KMS-11 (cell line): ENCODE measurements around the gene CTF1.

ENCODE experiments used
- H2AFZ ChIP-seq: fragments of 200-600 bp; sonication (generic); 2 replicates; pipeline ENCODE4 v1.6.1; 2016; ENCODE audit warnings: antibody characterized with exemption, mixed run types, low read depth
- H3K27ac ChIP-seq: fragments of 200-600 bp; sonication (generic); 2 replicates; pipeline ENCODE4 v1.6.1; 2016; ENCODE audit warnings: mild to moderate bottlenecking, mixed run types
- H3K27me3 ChIP-seq: fragments of 200-600 bp; sonication (generic); 2 replicates; pipeline ENCODE4 v1.6.1; 2017; ENCODE audit warnings: mild to moderate bottlenecking, low read depth, mixed run types, moderate library complexity; ENCODE audit not compliant: insufficient read depth
- H3K36me3 ChIP-seq: fragments of 200-600 bp; sonication (generic); 2 replicates; pipeline ENCODE4 v1.6.1; 2017; ENCODE audit warnings: mild to moderate bottlenecking, mixed run types; ENCODE audit not compliant: insufficient read depth
- H3K4me1 ChIP-seq: fragments of 200-600 bp; sonication (generic); 2 replicates; pipeline ENCODE4 v1.6.1; 2016; ENCODE audit warnings: mild to moderate bottlenecking, low read depth, mixed run types; ENCODE audit not compliant: poor library complexity, severe bottlenecking
- H3K4me2 ChIP-seq: fragments of 200-600 bp; sonication (generic); 2 replicates; pipeline ENCODE4 v1.7.0; 2016; ENCODE audit warnings: mild to moderate bottlenecking, mixed run types
- H3K4me3 ChIP-seq: fragments of 200-600 bp; sonication (generic); IDR thresholded peaks from 2 replicates; pipeline ENCODE4 v1.6.1; 2017; ENCODE audit warnings: low read depth, low read length, mixed read lengths; ENCODE audit not compliant: insufficient read depth
- H3K79me2 ChIP-seq: fragments of 200-600 bp; sonication (generic); 2 replicates; pipeline ENCODE4 v1.6.1; 2016; ENCODE audit warnings: low read depth, mixed run types; ENCODE audit not compliant: insufficient read depth
- H3K9ac ChIP-seq: fragments of 200-600 bp; sonication (generic); 2 replicates; pipeline ENCODE4 v1.6.1; 2016; ENCODE audit warnings: mild to moderate bottlenecking, mixed run types
- H4K20me1 ChIP-seq: fragments of 200-600 bp; sonication (generic); 2 replicates; pipeline ENCODE4 v1.6.1; 2016; ENCODE audit warnings: mild to moderate bottlenecking, mixed run types; ENCODE audit not compliant: insufficient read depth
- CTCF ChIP-seq: fragments of 200-600 bp; sonication (generic); conservative IDR thresholded peaks from 2 replicates; pipeline ENCODE4 v1.6.1; 2017; ENCODE audit warnings: low read depth, mild to moderate bottlenecking, antibody characterized with exemption, low read length, moderate library complexity, mixed read lengths

CTF1 gene

GRCh38 chr16:30907064-30907463 lies 10.7 kb downstream of the CTF1 start:
- Histone ChIP-seq H3K4me1 (peaks cover 11% of the 10 kb centered on the region), H3K79me2 (no peaks in the 10 kb centered on the region), H2AFZ (no peak overlapping the region), H4K20me1 (no peaks in the 10 kb centered on the region), H3K36me3 (no peaks in the 10 kb centered on the region), H3K27me3 (no peaks in the 10 kb centered on the region), H3K4me2 (no peak overlapping the region), H3K9ac (no peak overlapping the region), H3K4me3 (no peak overlapping the region), H3K27ac (no peak overlapping the region)
- TF ChIP-seq CTCF: no peak

GRCh38 chr16:30910427-30911029 lies 14.1 kb downstream of the CTF1 start:
- Histone ChIP-seq H4K20me1 (no peaks in the 10 kb centered on the region), H3K27ac (no peak overlapping the region), H3K36me3 (no peaks in the 10 kb centered on the region), H3K4me1 (no peaks in the 10 kb centered on the region), H2AFZ (no peak overlapping the region), H3K4me3 (no peak overlapping the region), H3K4me2 (no peak overlapping the region), H3K79me2 (no peaks in the 10 kb centered on the region), H3K9ac (no peak overlapping the region), H3K27me3 (no peaks in the 10 kb centered on the region)
- no peak for TF ChIP-seq CTCF

DNA sequence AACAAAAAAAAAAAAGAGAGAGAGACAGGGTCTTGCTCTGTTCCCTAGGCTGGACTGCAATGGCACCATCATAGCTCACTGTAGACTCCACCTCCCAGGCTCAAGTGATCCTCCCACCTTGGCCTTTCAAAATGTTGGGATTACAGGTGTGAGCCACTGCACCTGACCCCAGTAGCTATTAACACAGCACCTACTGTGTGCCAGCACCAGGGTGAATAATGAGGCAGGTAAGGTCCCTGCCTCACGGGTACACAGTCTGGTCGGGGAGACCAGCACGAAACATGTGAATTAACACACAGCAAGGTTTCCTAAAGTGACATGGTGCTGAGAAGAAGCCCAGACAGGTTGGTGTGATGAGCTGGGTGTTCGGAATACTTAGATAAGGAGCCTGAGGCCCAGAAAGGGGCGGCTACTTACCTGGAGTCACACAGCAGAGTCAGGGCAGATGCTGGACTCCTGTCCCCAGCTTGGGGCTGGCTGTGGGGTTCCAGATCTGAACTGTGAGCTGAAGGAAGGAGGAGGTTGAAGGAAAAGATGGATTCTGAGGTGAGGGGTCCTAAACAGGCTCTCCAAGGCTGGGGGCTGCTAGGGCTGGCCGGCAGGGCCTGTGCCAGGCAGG lies 16.5 kb downstream of the CTF1 start:
- no peak overlapping the region for H3K4me2 ChIP-seq
- H3K4me1 ChIP-seq: no peaks in the 10 kb centered on the region
- no peak overlapping the region for H3K27ac ChIP-seq
- H3K79me2 ChIP-seq: no peaks in the 10 kb centered on the region
- no peak overlapping the region for H3K9ac ChIP-seq
- no peak overlapping the region for H2AFZ ChIP-seq
- no peaks in the 10 kb centered on the region for H3K36me3 ChIP-seq
- no peak for TF ChIP-seq CTCF
- H4K20me1 ChIP-seq: no peaks in the 10 kb centered on the region
- no peaks in the 10 kb centered on the region for H3K27me3 ChIP-seq
- no peak overlapping the region for H3K4me3 ChIP-seq

DNA sequence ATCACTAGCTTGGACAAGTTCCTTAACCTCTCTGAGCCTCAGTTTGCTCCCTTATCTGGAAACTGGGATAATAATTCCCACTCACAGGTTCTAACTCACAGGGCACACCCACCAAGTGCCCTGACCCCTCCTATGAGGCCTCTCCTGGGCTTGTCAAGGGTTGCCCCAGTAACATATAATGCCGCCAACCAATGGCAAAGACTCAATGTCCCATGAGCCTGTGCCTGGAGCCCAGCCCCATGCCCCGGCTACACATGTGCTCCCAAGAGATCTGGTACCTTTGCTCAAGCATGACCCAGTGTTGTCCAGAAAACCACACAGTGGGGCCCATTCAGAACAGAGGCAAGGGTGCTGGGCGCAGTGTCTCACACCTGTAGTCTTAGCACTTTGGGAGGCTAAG lies 18.4 kb downstream of the CTF1 start:
- Histone ChIP-seq H3K4me2 (no peak overlapping the region), H2AFZ (no peak overlapping the region), H3K79me2 (no peaks in the 10 kb centered on the region), H3K9ac (no peak overlapping the region), H4K20me1 (no peaks in the 10 kb centered on the region), H3K27me3 (no peaks in the 10 kb centered on the region), H3K4me1 (no peaks in the 10 kb centered on the region), H3K27ac (no peak overlapping the region), H3K4me3 (no peak overlapping the region), H3K36me3 (no peaks in the 10 kb centered on the region)
- TF ChIP-seq CTCF: no peak
